Measurements from ENCODE around the gene CAPN3.

GRCh38 chr15:42444415-42445063 lies 85.2 kb downstream of the CAPN3 start:
- TF ChIP-seq POLR2A (IDR thresholded peaks at IDR 0.05), result no peak
- TF ChIP-seq, protein P1, sequence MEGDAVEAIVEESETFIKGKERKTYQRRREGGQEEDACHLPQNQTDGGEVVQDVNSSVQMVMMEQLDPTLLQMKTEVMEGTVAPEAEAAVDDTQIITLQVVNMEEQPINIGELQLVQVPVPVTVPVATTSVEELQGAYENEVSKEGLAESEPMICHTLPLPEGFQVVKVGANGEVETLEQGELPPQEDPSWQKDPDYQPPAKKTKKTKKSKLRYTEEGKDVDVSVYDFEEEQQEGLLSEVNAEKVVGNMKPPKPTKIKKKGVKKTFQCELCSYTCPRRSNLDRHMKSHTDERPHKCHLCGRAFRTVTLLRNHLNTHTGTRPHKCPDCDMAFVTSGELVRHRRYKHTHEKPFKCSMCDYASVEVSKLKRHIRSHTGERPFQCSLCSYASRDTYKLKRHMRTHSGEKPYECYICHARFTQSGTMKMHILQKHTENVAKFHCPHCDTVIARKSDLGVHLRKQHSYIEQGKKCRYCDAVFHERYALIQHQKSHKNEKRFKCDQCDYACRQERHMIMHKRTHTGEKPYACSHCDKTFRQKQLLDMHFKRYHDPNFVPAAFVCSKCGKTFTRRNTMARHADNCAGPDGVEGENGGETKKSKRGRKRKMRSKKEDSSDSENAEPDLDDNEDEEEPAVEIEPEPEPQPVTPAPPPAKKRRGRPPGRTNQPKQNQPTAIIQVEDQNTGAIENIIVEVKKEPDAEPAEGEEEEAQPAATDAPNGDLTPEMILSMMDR (IDR thresholded peaks at IDR 0.05), result no peak
